GM12872 (cell line): Measurements from ENCODE around the gene CRYL1.

Experiments
- CTCF ChIP-seq: IDR thresholded peaks from 3 replicates; pipeline ENCODE4 v1.5.1; 2011; ENCODE audit warnings: low read depth, mild to moderate bottlenecking, low read length, moderate library complexity; ENCODE audit not compliant: insufficient read depth

Gene CRYL1

GRCh38 chr13:20391597-20392452 lies 133.8 kb downstream of the CRYL1 start:
- no peak for TF ChIP-seq CTCF

- no peak for TF ChIP-seq CTCF
These were observed 135.0 kb downstream of the CRYL1 start for GRCh38 chr13:20390526-20391175.

- no peak for TF ChIP-seq CTCF
These were observed 135.7 kb downstream of the CRYL1 start for GRCh38 chr13:20389696-20390525.

DNA sequence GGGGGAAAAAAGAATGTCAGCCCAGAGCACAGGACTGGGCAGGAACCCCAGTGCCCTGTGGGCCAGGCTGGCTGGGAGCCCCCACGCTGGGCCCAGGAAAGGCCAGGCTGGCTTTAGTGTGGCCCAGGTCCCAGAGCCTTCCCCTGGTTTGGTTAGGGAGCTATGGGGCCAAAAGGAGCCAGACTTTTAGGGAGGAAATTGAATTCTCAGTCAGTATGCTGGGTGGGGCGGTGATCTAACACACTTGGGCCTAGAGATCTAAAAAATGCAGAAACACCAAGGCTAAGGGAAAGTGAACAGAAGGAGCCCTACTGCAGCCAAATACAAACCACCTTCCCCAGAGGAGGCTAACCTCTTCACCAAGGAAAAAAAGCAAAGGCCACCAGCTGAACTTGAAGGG lies 137.5 kb downstream of the CRYL1 start:
- TF ChIP-seq CTCF, result no peak

GRCh38 chr13:20387441-20387971 lies 138.2 kb downstream of the CRYL1 start:
- TF ChIP-seq CTCF, result no peak

DNA sequence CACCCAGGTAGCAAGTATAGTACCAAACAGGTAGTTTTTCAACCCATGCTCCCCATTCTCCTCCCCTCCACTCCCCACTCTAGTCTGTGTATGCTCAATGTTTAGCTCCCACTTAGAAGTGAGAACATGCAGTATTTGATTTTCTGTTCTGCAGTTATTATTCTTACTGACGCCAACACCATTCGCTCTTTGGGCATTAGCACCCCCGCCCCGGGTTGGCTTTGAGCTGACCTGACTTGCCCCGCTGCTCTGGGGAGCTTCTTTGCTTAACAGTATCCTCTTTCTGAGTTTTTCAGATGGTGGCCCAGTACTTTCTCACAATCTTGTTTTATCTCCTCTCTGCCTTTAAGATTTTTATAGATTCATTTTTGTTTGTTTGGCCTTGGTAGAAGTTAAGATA lies 138.7 kb downstream of the CRYL1 start:
- TF ChIP-seq CTCF, result no peak

GRCh38 chr13:20383058-20383457 lies 142.6 kb downstream of the CRYL1 start:
- TF ChIP-seq CTCF, result no peak
